Measurements from ENCODE around the gene CTNND2.

The CTNND2 gene

GRCh38 chr5:11468334-11469039, 435.8 kb downstream of the CTNND2 start:
- DNase-seq (ENCODE audit: low spot score) = no peak
- no peak overlapping the region for H3K4me3 ChIP-seq
- TF ChIP-seq CTCF (IDR thresholded peaks at IDR 0.05) = no peak
- H3K27ac ChIP-seq = no peak overlapping the region

- Histone ChIP-seq H3K27ac (no peak overlapping the region), H3K4me3 (no peak overlapping the region)
Observed at GRCh38 chr5:11467588-11467987, 436.7 kb downstream of the CTNND2 start.

GRCh38 chr5:11459716-11460115, 444.5 kb downstream of the CTNND2 start:
- H3K4me3 ChIP-seq = no peak overlapping the region
- no peak for TF ChIP-seq CTCF (IDR thresholded peaks at IDR 0.05)
- no peak for DNase-seq (ENCODE audit: low spot score)
- H3K27ac ChIP-seq = no peak overlapping the region

More at GRCh38 chr5:11467588-11467987, 436.7 kb downstream of the CTNND2 start:
- no peak for DNase-seq (ENCODE audit: low spot score)
- TF ChIP-seq CTCF (IDR thresholded peaks at IDR 0.05) = no peak

GRCh38 chr5:11455505-11455904, 448.7 kb downstream of the CTNND2 start:
- H3K27ac ChIP-seq = no peak overlapping the region
- no peak for TF ChIP-seq CTCF (IDR thresholded peaks at IDR 0.05)
- no peak for DNase-seq (ENCODE audit: low spot score)
- H3K4me3 ChIP-seq = no peak overlapping the region

GRCh38 chr5:11452852-11453251, 451.4 kb downstream of the CTNND2 start:
- no peak overlapping the region for H3K27ac ChIP-seq
- no peak for TF ChIP-seq CTCF (IDR thresholded peaks at IDR 0.05)
- H3K4me3 ChIP-seq = no peak overlapping the region
- DNase-seq (ENCODE audit: low spot score) = no peak

- DNase-seq (ENCODE audit: low spot score) = no peak
- no peak overlapping the region for H3K4me3 ChIP-seq
Observed at GRCh38 chr5:11449966-11450365, 454.3 kb downstream of the CTNND2 start.

More at GRCh38 chr5:11449966-11450365, 454.3 kb downstream of the CTNND2 start:
- no peak for TF ChIP-seq CTCF (IDR thresholded peaks at IDR 0.05)
- H3K27ac ChIP-seq = no peak overlapping the region

All from coronary artery (tissue), 2 donors.